ENCODE data around the gene NOD2.

Gene NOD2

DNA sequence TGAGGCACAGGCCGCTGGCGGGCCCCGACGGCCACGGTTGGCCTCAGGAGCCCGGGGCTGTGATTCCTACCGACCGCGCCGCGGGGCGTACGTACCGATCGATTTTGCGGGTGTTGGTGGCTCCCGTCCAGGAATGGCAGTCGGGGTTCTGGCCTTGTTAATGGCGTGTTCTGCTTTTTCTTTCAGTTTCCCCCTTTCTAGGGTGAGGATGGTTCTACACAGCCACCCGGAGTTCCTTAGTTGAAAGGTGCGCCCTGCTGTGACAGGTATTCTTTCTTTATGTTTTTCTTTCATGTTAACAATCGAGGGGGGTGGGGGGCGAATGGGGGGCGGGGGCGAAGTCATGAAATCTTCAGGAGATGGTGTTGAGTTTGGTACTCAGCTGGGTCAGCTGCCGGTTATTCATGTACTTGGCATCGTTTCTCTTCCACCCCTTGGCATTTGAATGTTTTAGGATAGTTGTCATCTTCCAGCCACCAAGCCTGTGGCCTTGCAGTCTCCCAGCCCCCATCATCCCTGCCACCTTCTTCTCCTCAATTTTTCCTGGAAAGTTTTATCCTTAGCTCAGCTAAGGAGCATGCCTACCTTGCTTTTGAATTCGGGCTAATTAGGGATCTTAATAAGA, 49.3 kb downstream of the NOD2 start:
- DNase-seq (ENCODE audit: low read depth in 2 of 2): peak in 1 of 2 donors; percentile 20

DNA sequence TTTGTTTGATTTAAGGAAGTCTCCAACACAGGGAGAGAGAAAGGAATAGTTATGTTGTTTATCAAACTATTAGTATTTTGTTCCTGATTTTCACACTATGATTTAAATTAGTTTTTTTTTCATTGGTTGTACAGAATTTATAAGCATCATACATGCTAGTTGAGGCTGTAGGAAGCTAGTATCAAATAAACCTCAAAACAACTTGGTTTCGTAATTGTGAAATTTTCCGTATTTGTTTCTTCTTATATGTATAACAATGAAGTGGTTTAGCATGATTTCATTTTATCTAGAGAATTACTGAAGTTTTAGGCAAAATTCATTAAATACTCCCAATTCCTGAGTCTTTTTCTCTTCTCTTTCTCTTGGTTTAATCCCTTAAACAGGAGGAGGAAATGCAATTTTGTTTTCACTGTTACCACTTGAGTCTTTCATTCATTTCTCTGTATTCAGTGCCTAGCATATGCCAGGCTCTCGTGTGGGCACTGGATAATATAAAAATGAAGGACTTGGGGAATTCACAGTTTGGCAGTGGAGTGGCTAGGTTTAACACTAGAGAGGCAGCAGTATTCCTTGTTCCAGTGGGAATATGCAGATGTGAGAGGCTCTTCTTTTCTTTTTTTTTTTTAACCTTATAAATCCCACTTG, 50.3 kb downstream of the NOD2 start:
- DNase-seq (ENCODE audit: low read depth in 2 of 2): no peak

DNA sequence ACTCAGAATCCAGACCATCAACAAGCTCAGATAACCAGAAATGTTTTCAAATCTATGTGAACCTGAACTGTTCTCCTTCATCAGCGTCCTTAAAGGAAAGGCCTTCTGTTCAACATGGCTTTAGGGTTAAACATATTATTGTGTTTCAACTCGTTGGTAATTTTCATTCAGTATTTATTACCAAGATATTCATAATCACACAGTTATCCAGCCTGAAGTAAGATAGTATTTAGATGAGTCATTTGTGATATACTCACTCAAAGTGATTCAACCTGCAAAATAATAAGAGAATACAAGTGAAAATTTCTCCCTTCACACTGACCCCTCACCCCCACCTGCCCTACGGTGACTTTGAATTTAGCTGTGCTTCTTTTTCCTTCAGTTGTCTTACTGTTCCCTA, 51.5 kb downstream of the NOD2 start:
- DNase-seq (ENCODE audit: low read depth in 2 of 2): no peak

DNA sequence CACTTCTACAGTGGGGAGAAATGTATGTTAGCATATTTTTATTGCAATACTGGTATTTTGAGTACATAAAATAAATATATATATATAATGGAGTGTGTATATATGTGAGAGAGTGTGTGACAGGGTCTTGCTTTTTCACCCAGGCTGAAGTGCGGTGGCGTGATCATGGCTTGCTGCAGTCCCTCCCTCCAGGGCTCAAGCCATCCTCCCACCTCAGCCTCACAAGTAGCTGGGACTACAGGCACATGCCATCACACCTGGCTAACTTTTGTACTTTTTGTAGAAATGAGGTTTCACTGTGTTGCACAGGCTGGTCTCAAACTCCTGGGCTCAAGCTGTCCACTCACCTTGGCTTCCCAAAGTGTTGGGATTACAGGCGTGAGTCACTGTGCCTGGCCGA, 52.5 kb downstream of the NOD2 start:
- DNase-seq (ENCODE audit: low read depth in 2 of 2): no peak

DNA sequence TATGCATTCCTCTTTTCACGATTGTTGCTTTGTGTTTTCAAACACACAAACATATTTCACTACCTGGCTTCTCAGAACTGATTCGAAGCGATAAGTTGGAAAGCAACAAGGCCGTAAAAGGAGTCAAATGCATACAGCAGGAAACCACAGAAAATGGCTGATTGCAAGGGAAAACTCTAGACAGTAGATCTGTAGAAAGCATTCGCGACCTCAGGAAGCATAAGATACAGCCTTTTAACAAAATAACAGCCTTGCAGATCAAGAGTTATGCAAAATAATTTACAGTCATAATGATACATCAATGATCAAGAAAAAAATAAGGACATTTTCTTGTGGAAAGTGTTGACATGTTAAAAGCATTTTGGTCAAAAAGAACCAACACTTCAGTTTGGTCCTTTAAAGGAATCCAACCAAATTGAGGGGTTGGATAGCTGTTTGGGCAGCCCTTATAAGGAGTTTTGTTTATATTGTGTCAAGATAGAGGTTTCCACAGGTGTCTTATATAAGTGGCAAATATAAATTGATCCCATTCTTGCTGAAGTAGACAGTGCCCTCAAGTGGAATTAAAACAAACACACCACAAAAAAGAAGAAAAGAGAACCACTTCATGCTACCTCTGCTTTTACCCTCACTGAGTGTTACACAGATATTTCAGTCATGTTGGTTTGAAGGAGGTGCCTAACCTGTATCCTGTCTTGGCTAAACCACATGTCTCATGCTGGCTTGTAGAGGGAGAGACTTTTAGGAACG, 54.0 kb downstream of the NOD2 start:
- DNase-seq (ENCODE audit: low read depth in 2 of 2): no peak

DNA sequence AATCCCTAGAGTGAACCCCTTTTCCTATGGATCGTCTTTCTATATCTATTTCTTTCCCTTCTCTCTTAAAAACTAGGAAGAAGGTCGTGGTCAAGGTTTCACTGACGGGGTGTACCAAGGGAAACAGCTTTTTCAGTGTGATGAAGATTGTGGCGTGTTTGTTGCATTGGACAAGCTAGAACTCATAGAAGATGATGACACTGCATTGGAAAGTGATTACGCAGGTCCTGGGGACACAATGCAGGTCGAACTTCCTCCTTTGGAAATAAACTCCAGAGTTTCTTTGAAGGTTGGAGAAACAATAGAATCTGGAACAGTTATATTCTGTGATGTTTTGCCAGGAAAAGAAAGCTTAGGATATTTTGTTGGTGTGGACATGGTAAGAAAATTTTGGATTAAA, 58.1 kb downstream of the NOD2 start:
- no peak for DNase-seq (ENCODE audit: low read depth in 2 of 2)

DNA sequence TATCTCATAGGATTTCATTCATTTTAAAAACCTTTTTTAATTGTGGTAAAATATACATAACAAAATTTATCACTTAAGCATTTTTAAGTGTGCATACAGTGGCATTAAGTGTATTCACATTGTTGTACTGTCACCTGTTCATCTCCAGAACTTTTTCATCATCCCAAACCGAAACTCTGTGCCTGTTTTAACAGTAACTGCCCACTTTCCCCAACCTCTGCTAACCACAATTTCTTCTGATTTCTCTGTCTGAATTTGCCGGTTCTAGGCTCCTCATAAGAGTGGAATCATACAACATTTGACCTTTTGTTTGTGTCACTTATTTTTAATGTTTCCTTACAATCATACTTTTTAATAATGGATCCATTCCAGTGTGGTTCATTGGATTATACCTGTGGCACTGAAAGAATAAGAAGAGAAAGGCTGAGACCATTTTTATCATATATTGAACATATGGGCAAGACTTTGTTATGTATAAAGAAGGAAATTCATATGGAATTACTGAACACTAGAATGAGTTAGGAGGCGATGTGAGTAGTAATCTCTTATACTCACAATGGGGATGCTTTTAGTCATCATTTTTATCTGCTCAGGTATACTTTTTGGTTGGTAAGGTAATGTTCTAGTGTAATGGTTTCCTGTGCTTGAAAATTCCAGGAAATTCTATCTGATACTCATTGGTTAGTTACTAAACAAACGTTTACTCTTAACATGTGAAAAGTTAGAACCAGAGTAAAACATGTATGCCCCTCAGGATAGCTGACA, 59.2 kb downstream of the NOD2 start:
- DNase-seq (ENCODE audit: low read depth in 2 of 2): no peak

DNA sequence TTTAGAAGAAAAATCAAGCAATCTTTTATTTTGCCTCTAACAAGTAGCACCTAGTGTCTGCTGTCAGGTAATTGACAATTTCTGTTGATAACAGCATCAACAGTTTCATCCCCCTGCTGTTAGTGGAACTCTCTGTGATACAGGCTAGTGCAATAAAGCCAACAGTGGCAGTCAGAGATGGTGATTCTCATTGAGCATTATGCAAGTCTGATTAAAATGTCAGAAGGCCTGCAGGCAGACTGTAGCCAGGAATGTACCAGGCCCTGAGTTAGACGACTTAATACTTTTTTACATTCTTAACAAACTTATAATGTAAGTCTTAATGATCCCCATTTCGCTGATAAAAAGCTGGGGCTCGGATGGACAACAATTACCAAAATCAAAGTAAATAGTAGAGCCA, 63.1 kb downstream of the NOD2 start:
- no peak for DNase-seq (ENCODE audit: low read depth in 2 of 2)

DNA sequence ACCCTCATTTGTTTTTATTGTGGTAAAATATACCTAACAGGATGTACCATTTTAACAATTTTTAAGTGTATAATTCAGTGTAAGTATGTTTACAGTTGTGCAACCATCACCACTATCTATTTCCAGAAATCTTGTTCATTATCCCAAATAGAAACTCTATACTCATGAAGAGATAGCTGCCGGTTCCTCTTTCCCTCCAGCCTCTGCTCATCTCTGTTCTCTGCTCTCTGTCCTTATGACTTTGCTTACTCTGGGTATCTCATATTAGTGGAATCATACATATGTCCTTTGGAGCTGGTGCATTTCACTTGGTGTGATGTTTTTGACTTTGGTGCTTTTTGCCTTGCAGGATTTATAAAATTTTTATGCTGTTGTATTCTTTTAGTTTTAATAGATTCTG, 67.9 kb downstream of the NOD2 start:
- DNase-seq (ENCODE audit: low read depth in 2 of 2): no peak

DNA sequence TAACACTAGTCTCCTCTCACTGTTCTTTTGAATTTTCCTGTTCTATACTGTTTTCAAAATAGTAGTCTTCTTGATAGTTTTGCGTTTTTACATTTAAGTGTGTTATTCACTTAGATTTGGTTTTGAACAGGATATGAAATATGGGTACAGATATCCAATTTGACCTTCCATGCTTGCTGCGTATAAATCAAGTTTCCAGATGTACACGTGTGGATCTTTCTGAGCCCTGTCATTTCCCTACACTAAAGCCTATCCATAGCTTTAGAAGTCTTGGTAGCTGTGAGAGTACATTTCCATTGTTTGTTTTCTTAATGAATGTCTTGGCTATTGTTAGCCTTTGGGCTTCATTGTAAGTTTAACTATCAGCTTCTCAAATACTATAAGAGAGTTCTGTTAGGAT, 68.8 kb downstream of the NOD2 start:
- DNase-seq (ENCODE audit: low read depth in 2 of 2): no peak

DNA sequence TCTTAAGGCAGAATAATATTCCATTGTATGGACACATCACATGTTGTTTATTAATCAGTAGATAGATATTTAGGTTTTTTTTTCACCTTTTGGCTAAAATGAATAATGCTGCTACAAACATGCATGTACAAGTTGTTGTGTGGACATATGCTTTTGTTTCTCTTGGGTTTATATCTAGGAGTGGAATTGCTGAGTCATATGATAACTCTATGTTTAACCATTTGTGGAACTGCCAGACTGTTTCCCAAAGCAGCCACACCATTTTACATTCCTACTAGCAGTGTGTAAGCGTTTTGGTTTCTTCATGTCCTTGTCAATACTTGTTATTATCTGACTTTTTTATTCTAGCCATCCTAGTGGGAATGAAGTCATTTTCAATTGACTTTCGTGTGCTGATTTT, 69.8 kb downstream of the NOD2 start:
- no peak for DNase-seq (ENCODE audit: low read depth in 2 of 2)

DNA sequence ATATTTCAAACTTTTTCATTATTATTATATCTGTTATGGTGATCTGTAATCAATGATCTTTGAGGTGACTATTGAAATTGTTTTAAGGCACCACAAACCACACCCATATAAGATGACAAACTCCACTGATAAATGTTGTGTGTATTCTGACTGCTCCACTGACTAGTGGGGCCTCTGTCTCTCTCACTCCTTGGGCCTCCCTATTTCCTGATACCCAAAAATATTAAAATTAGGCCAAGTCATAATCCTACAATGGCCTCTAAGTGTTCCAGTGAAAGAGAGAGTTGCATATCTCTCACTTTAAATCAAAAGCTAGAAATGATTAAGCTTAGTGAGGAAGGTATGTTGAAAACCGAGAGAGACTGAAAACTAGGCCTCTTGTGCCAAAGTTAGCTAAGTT, 71.9 kb downstream of the NOD2 start:
- DNase-seq (ENCODE audit: low read depth in 2 of 2): no peak

DNA sequence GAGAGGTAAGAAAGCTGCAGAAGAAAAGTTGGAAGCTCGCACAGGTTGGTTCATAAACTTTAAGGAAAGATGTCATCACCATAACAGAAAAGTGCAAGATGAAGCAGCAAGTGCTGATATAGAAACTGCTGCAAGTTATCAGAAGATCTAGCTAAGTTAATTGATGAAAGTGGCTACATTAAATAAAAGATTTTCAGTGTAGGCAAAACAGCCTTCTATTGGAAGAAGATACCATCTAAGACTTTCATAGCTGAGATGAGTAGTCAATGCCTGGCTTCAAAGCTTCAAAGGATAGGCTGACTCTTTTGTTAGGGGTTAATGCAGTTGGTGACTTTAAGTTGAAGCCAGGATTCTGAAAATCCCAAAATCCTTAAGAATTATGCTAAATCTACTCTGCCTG, 72.5 kb downstream of the NOD2 start:
- DNase-seq (ENCODE audit: low read depth in 2 of 2): no peak

DNA sequence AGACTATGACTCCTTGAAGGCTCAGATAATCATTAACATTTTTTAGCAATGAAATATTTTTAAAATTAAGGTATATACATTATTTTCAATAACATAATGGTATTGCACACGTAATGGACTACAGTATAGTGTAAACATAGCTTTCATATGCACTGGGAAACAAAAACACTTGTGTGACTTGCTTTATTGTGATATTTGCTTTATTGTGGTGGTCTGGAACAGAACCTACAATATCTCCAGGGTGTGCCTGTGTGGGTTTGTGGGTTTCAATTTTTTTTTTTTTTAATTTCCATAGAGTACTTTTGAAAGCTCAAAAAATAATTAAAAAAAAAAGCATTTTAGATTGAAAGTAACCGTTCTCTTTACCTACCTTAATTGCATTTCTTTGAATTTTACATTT, 73.8 kb downstream of the NOD2 start:
- no peak for DNase-seq (ENCODE audit: low read depth in 2 of 2)

DNA sequence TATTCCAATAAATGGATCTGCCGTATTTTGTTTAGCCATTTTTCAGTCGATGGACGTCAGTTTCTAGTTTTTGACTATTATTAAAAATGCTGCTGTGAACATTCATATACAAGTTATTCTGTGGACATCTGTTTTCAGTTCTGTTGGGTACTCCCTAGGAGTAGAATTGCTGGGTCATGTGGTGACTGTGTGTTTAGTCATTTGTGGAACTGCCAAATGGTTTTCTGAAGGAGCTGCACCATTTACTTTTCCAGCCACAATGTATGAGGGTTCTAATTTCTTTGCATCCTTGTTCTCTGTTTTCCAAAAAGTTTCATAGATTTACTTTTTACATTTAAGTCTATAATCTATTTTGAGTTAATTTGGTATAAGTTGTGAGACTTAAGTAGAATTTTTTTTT, 78.0 kb downstream of the NOD2 start:
- no peak for DNase-seq (ENCODE audit: low read depth in 2 of 2)

DNA sequence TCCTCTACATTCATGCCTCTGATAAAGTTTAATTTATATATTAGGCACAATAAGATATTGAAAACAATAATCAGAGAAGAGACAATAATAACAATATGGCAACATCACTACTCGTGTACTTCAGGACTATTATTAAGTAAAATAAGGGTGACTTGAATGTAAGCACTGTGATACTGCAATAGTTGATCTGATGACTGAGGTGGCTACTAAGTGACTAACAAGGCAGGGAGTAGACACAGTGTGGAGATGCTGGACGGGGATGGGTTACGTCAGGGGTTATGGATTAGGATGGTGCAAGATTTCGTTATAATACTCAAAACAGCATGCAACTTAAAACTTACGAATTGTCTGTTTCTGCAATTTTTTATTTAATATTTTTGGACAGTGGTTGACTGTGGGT, 81.0 kb downstream of the NOD2 start:
- DNase-seq (ENCODE audit: low read depth in 2 of 2): no peak

DNA sequence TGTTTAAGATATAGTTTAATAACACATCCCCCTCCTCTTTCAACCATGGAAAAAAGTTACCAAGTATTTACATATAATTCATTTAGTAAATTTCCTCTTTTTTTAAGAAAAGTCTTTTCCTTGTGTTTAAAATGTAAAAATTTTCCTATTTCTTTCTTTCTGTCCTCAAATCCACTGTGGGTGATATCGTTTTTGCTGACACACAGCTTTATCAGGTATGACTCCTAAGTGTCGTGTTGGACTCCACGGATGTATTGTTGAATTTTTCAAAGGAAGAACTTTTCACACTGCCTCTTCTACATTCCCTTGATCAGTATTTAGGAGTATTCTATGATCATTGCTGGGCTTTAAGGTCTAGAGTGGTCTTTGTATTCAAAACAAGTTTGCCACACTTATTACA, 81.6 kb downstream of the NOD2 start:
- DNase-seq (ENCODE audit: low read depth in 2 of 2): no peak

DNA sequence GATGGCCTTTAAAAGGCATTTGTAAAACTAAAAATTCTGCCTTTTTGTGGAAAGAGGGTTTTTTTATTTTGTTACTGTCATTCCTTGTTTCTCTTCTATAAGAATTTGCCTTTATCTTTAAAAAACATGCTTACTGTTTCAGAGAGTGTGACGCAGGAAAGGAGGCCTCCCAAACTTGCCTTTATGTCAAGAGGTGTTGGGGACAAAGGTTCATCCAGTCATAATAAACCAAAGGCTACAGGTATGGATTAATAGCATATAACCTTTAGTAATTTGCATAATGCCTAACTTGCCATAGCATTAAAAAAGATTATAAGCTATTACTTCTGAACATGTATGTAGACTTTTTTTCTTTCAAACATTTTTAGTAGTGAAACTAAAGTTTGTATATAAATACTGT, 82.6 kb downstream of the NOD2 start:
- no peak for DNase-seq (ENCODE audit: low read depth in 2 of 2)

DNA sequence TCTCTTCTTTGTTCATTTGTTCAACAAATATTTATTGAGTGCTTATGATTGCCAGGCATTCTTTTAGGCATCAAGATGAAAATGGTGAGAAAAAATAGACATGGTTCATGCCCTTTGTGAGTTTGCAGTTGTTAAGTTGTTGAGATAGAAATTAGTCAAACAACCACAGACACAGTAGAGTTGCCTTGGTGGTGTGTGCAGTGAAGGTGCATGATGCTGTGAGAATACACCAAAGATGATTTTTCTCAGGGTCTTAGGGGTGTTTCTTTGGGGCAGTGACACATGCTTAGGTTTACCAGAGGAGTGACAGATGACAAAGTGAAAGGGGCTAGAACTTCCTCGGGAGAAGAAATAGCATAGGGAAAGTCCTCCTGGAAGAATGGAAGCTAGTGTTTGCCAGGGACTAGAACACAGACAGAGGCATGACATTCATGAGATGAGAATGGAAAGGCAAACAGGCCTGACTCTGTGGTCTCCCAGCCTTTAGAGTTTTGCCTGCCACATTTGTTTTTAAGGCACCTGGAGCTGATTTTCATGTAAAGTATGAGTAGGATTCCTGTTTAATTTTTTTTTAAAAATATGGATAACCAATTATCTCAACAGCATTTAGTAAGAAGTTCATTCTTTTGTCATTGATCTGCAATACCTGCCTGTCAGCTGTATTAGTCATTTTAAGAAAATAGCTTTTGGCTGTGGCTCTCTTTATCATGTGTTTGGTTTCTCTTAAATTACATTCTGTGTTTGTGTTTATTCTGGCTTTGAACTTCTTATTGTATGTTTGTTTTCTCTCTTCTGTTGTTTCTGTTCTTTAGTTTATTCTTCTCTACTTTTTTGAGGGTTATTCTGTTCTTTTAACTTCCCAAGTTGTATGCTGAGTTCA, 85.1 kb downstream of the NOD2 start:
- no peak for DNase-seq (ENCODE audit: low read depth in 2 of 2)

DNA sequence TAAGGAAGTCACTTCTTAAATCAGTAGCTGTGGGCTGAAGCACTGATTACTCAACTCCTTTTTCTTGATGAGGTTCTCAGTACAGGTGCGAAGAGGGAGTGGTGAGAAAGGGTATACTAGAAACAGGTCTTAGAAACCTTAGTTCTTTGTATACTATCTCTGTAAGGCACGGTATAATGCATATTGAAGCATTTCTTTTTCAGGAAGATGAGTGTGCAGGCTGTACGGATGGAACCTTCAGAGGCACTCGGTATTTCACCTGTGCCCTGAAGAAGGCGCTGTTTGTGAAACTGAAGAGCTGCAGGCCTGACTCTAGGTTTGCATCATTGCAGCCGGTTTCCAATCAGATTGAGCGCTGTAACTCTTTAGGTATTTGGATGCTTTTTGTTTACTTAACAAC, 87.6 kb downstream of the NOD2 start:
- DNase-seq (ENCODE audit: low read depth in 2 of 2): no peak

DNA sequence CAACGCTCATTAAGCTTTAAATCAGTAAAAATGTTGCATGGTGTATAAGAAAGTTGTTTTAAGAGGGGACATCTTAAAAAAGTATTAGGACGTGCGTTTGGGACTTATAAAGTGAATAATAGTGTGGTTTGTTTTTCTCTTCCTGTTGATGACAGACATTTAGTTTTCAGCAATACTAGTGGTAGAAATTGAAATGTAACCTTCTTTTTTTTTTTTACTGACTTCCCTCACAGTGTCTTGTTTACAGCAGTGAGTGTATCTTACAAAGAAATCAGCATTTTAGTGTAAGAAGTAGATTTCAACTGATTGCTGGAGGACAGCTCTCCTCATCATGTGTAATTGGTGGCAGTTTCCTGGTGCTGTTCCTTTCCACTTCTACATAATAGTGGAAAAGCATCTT, 88.1 kb downstream of the NOD2 start:
- DNase-seq (ENCODE audit: low read depth in 2 of 2): no peak

Data from stimulated activated CD4-positive, alpha-beta T cell treated with anti-CD3 and anti-CD28 coated beads, Interleukin-1b, Interleukin-23, amount 100 ng/mL, for 1 hour (primary cell).